Thyroid gland (tissue), 4 donors: Measurements from ENCODE around the gene MIA2.

Experiments
- CTCF ChIP-seq, 6 experiments: fragments of 200-600 bp in 3 of 6; fragments of 450-650 bp in 3 of 6; sonication (generic) in 3 of 6; IDR thresholded peaks; one replicate each; pipeline ENCODE4 v1.5.1; 2016 to 2019; ENCODE audit warnings: antibody characterized with exemption in 6 of 6, mild to moderate bottlenecking in 2 of 6, inconsistent platforms in 1 of 6, moderate library complexity in 1 of 6
- POLR2A ChIP-seq, 2 donors: fragments of 450-650 bp; IDR thresholded peaks; one replicate each; pipeline ENCODE4 v1.6.1; 2017; ENCODE audit warnings: antibody characterized with exemption in 2 of 2, mild to moderate bottlenecking in 2 of 2, moderate library complexity in 1 of 2

- no peak for TF ChIP-seq CTCF (IDR thresholded peaks at IDR 0.05)
- no peak for TF ChIP-seq POLR2A (IDR thresholded peaks at IDR 0.05)
These were observed 59.9 kb downstream of the MIA2 start for GRCh38 chr14:39293629-39294028.
